HG02981 (cell line): ENCODE measurements around the gene RHAG.
"Not testable (repeated sequence)": the region's sequence is repeated elsewhere in the genome, so short reads cannot be mapped to it uniquely, and the experiment has no call there.

Source experiments
- ATAC-seq: cut with Tn5 transposase; IDR thresholded peaks from one replicate; pipeline ENCODE4 v1.9.1; 2021; ENCODE audit warnings: mild to moderate bottlenecking, moderate library complexity; ENCODE audit not compliant: unreplicated experiment

RHAG gene

DNA sequence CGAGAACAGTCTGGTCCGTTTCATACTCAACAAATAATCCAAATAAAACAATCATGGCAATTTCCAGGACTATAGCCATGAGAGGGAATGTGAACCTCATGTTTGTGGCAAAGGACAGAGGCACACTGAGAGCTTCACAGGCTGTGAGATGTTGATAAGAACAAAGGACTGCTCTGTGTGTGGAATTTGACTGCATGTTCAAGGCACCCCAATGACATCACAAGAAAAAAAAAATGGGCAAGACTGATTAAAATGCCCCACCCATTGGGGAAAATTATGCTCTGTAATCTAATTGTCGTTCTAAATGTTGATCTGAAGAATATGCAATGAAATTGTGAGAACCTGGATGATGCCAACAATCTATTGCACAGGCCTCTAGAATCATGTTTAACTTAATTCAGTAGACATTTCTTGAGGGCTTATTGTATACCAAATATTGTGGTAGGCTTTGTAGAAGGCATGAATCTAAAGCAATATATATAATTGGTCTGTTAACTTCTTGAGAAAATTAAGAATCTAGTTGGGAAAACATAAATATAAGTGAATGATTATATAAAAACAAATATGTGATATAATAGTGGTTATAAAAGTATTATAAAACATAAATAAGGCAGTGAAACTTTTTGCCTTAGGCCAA lies at the start of gene RHAG:
TSS of gene RHAG (minus strand) at position 127 of the 637 bp plus-strand sequence. CDS start at position 100, 27 bp downstream.
- no peak for ATAC-seq

DNA sequence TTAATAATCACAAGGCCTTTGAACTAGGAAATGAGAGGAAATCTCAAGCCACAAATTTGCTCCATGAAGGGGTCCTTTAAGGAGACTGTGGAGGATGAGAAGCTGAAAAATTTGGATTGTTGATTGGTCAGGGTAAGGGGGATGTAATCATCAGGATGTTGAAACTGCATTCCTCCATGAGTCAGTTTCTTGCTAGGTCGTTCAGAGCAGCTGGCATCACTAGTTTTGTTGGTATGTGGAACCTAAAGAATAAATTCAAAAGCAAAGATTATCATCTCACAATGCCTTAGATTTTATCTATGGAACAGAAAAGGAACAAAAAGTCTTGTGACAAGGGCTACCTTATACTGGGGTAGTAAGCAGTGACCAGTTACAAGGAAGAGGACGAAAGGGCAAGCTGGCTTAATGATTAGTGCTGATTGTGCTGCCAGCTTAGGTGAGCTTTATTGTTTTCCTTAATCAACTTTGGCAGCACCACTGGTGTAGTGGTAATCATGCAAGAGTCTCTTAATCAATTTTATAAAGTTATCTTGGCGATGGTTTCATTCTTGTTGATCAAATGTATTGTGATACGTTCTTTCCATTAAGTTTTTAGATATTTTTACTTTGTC lies 40.1 kb upstream of the RHAG start:
- no peak for ATAC-seq

DNA sequence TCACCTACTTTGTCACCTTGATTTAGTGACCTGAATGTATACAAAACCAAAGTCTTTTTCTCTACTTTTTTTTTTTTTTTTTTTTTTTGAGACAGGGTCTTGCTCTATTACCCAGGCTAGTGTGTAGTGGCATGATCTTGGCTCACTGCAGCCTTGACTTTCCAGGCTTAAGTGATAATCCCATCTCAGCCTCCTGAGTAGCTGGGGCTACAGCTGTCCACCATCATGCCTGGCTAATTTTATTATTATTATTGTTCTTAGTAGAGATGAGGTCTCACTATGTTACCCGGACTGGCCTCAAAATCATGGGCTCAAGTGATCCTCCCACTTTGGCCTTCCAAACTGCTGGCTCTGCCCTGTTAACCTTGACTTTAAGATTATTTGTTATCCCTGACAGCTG lies 39.2 kb upstream of the RHAG start:
- no peak for ATAC-seq

DNA sequence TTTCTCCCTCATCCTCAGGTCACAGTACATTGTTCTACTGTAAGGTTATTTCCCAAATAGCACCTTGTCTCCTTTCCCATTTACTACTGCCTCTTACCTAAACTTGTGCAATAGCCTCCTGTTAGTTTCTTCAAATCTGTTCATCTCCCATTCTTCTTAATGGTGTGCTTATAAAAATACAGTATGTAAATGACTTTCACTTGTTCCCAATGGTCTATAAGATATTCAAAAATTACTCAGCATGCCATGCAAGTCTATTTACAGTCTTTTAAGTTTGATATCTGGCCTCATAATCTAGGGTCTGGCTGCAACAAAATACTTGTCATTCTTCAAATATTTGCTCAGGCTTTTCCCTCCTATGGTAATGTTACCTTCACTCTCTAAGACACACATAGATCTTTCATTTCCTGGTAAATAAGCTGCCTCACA lies 31.5 kb upstream of the RHAG start:
- no peak for ATAC-seq

DNA sequence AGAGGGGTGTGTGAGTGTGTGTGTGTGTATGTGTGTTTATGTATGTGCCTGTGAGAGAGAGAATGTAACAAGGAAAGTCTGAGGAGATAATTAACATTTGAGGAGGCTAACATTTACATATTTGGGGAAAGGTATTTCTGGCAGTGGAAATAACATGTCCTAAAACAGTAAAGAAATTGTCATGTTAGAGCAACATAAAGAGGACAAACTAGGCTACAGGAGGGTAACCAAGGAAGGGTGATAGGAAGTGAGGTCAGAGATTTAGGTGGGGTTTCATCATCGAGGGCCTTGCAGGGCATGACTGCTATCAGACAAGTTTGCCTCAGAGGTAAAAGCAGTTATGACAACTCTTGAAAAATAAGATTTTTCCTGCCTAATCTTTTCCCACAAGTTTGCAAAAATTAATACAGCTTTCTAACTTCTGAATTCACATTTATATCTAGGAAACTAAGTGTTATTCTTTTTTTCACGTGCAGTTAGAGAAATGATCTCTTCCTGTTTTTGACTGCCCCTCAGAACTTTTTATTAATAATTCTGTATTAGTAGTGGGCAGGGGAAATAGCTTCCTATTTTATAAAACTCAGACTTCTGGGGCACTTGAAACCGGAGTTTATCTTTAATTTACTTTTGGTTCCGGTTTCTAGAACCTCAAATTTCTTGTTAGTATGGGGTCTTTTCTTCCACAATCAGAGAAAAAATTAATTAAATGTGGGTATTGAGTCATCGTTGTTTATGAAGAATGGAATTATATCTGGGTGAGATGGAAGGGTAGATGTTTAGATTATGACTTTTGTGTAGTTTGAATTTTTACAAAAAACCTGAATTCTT lies 30.5 kb upstream of the RHAG start:
- ATAC-seq = no peak

DNA sequence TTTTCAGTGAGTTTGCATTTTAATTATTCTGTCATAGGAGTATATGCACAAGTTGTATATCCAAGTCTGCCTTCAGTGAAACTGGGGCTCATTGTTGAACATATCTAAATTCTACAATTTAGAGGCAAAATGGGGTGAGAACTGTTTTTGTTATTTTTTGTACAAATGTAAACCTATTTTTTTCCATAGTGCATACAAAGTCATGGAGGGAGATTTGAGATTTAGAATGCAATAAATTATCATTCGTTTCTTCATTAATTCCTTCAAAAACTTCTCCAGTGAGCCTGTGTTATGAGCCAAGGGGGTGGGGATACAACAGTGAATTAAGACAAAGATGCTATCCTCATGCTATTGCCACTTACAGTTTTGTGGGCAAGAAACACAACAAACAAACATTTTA lies 29.8 kb upstream of the RHAG start:
- ATAC-seq = no peak

DNA sequence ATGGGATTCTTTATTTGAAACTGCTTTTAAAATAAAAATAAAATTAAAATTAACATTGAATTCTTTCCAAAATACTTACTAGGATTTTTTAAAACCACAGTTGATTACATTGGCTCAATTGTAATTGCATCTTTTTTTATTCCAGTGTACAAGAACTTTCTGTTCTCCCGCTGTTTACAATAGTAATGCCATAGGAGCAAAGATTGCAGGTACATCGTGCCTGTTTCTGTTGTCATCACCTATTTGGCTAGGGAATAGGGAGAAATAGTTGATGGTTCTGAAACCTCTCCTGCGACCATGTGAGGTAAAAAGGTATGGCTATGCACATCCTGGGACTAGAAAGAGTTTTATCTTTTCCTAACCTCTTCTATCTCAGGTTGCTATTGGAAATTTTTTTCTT lies 28.2 kb upstream of the RHAG start:
- ATAC-seq = no peak

DNA sequence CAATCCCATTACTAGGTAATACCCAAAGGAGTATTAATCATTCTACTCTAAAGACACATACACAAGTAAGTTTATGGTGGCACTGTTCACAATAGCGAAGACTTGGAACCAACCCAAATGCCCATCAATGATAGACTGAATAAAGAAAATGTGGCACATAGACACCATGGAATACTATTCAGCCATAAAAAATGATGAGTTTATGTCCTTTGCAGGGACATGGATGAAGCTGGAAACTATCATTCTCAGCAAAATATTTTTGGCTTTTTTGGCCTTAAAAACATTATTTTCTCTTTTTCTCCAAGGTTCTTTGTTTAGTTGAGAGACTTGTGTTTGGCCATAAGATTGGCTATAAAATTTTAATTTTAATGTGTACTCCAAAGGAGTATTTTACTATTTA lies 27.4 kb upstream of the RHAG start:
- ATAC-seq = not testable (repeated sequence)

DNA sequence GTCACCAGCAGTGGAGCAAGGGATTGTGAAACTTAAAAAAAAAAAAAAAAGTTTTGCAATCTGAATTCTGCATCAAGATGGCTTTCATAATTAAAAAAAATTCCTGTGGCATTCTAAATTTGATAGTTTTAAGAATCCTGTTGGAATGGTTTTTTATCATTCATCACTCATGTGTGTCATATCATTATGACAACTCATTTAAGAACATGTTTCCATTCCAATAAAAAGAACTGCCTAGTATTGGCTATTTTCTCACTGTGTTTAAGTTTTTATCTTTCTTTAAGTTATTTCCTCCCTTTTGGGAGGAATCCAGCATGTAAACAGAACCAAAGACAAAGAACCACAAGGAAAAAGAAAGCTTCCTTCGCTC lies 26.2 kb upstream of the RHAG start:
- ATAC-seq = no peak

DNA sequence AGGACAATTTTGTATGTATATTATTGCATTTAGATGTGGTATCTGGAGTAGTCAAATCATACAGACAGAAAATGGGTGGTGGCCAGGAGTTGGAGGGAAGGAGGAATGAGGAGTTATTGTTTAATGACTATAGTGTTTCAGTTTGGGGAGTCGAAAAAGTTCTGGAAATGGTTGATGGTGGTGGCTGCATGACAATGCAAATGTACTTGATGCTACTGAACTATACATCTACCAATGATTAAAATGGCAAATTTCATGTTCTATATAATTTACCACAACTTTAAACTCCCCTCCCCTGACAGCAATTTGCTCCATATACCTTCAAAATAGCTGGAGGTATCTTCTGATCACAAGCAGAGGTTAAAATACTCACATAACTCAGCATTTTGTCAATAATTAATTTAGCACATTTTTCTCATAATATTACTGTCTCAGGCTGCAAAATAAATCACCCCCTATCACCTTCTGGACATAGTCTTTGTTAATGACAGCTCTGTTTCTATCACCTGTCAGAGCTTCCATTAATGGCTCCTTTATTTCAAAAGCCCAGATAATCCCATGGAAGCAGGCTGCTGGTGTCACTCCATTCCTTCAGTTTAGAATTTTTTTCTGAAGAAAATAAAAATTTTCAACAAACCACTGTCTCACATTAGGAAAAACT lies 25.7 kb upstream of the RHAG start:
- ATAC-seq = no peak

DNA sequence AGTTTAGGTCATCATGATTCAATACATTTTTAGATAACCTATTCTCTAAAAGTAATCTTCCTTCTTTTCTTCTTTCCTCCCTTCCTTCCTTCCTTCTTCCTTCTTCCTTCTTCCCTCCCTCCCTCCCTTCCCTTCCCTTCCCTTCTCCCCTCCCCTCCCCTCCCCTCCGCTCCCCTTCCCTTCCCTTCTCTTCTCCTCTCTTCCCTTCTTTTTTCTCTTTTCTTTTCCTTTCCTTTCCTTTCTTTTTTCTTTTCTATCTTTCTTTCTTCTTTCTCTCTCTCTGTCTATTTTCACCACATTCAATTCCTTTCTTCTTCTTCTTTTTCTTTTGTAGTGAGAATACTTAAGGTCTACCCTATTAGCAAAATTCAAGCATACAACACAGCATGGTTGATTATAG lies 17.3 kb upstream of the RHAG start:
- no peak for ATAC-seq

DNA sequence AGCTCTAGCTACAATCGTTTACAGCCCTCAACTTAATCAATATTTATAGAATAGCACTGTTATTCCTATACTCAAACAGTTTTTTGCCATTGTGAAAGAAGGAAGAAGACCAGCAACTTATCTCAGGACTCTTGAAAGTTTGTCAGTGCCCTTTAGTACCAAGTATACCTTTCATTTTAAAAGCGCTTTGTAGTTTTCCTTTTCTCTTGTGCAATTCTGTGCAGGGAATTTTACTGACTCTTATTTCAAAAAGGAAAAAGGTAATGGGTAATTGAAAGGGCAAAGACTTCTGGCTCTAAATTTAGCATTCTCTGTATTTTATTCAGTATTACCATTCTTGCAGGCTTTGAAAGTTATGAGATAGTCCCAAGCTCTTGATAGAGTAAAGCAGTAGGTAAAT lies 16.8 kb upstream of the RHAG start:
- ATAC-seq = no peak

DNA sequence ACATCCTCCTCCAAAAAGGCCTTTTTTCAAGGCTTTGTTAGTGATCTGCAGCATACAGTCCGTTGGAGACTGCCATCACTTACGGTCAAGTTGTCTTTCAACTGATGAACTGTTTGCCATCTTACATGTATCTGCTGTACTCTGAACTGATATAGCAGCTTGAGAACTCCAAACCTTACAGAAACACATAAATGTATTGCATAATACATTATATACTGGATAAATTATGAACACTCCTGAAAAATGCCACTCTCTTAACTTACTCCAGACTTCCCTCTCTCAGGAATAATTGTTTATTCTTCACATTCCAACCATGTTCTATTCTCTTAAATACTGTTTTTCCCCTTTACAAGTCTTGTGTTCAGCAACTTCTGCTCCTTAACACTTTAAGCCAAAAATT lies 14.6 kb upstream of the RHAG start:
- no peak for ATAC-seq

DNA sequence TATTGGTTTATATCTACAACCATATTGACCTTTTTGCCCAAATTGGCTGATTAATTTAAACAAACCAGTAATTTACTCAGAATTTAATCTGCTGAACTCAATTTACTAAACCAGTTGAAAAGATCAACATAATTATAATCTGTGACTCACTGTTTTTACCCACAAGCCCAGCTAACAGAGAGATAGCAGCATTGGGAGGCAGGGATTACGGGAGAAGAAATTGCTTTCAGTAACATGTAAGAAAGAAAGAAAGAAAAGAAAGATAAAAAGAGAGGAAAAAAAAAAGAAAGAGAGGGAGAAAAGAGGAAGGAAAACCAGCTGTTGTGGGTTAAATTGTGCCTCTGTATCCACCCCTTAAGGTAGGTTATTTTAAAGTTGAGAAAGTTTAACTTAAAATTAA lies 13.3 kb upstream of the RHAG start:
- no peak for ATAC-seq

DNA sequence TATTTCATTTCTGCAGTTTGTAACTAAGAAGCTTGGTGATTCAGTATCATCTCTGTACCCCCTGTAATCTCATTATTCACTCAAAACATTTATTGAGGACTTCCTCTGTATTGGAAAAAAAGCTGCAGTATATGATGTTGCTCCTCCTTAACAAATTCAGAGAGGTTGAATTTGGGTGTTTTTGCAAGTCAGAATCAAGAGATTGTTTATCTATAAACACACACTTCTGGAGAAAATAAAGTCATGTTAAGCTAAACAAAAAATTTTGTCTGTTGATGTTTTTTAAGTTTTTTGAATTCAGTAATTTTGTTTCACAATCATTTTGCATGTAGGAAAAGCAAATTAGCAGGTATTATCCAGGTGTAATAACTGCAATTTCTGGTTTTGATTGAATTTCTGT lies 11.4 kb upstream of the RHAG start:
- no peak for ATAC-seq

DNA sequence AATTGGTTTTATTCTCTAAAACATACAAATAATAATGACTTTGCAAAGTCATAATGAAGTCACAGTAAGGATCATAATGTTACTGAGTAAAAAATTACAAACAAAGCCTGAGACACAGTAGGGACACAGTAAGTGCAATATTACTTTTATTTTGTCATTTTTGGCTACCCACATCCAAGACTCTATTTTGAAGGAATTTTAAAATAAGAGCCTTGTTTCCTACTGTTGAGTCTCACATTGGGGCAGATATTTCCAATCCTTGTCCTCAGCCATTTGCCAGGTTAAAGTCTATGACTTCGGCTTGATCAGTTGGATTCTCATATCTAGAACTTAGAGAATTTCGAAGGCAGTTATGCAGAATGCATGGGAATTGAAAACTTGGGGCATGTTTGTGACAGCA lies 10.8 kb upstream of the RHAG start:
- no peak for ATAC-seq

DNA sequence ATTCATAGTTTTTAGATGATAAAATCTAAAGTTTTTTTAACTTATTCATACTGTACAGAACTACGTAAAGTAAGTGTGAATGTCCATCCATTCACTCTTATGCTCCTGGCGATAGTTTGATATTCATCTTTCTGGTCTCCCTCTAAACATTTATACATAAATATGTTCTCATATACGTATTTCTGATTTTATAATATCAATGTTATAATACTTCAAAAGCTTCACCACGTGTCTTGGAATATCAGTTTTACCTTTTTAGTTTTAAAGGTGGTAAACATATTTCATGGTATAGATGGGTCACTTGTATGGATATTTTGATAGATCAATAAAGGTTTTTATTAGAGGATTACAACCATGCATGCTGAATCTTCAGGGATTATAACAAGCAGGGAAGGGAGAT lies 10.3 kb upstream of the RHAG start:
- no peak for ATAC-seq

DNA sequence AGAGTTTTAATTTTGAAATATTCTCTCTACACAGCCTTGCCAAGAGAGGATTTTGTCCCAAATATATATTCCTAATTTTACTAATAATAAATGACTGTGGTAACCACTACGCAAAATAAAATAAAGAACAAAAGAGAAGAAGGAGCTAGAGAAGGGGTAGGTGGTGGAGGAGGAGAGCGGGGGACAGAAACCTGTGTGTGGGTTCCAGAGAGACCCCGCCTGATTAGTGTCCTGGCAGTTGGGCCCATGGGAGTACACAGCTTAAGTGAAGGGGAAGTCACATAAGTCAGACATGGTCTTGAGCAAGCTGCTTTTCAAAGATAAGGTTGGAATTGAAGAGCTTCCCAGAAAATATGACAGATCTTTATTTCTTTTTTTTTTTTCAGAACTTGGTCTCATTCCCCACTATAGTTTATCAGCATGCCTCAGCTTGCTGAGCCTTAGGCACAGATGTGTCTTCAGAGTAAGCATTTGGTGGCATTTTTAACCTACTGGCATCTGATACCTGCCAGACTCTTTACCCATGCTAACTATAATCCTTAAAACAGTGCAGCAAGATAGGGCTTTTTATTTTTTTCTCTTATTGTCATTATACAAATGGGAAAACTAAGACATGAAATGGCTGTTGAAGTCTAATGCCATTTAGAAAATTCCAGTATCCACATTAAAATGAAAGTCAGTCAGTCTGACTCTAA lies 9.6 kb upstream of the RHAG start:
- ATAC-seq = no peak

DNA sequence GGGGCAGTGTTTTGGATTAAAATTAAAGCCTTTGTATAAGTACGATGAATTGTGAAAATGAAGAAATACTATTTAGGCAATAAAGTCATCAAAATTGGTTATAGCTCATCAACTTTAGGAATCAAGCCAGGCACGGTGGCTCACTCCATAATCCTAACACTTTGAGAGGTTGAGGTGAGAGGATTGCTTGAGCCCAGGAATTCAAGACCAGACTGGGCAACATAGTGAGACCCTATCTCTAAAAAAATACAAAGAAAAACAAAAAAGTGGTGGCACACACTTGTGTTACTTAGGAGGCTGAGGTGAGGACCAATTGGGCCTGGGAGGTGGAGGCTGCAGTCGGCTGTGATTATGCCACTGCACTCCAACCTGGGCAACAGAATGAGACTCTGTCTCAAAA lies 8.5 kb upstream of the RHAG start:
- ATAC-seq = no peak

DNA sequence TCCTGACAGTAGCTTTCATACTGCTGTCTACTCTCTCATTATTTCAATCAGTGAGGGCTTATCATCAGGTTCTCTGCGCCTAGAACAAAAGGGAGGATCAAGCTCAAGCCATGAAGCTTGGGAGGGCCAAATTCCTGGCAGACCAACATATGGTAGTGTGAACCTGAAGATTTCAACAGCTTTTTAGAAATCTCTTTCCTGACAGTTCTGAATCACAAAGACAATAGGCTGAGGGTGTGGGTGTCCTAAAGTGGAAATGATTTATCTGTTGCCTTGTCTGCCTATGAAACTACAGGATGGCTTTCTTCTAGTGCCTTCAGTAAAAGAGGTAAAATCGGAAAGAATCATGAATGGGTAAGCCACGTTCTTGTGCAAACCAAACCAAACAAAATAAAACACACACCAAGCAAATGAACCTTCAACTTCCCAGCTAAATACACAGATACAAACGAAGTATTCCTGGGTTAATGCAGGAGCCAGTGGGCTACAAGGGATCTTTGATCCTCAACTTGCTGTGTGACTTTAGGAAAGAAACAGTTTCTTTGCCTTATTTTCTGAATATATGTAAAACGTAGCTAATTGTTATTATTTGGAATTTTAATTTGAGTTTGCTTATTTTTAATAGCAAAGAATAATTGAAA lies 2.7 kb upstream of the RHAG start:
- no peak for ATAC-seq

DNA sequence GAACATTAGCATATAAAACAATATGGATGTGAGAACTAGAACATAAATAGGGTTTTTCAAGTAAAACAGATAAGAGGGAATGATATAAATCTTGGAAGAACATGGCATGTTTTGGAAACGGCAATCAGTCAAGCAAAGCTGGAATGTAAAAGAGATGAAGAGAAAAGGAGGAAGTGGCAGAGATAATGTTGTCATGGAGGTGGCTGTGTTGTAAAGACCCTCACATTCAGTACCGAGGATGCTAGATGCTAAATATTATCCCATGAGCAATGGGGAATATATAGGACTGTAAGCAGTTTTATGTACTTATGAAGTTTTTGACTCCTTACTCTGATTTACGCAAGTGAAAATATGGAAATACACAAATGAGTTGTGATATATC lies 702 bp upstream of the RHAG start:
- ATAC-seq = no peak
